GDM1 (cell line): ENCODE measurements around the gene NUMB.
"Not testable (repeated sequence)": the region's sequence is repeated elsewhere in the genome, so short reads cannot be mapped to it uniquely, and the experiment has no call there.

Experiments used
- DNase-seq: peaks from one replicate; lab custom pipeline; 2025; lab: John Stamatoyannopoulos, UW

The NUMB gene

GRCh38 chr14:73465823-73466532, 7.6 kb upstream of the NUMB start:
- DNase-seq: no peak

- DNase-seq: no peak
Observed at GRCh38 chr14:73463411-73463810, 5.1 kb upstream of the NUMB start.

GRCh38 chr14:73462815-73463214, 4.5 kb upstream of the NUMB start:
- DNase-seq: no peak

- DNase-seq: no peak
Observed at GRCh38 chr14:73462048-73462715, 3.8 kb upstream of the NUMB start.

GRCh38 chr14:73461478-73462047, 3.2 kb upstream of the NUMB start:
- DNase-seq: no peak

GRCh38 chr14:73460691-73461127, 2.4 kb upstream of the NUMB start:
- no peak for DNase-seq

GRCh38 chr14:73459959-73460358, 1.6 kb upstream of the NUMB start:
- no peak for DNase-seq

- no peak for DNase-seq
Observed at GRCh38 chr14:73457924-73458182, 493 bp downstream of the NUMB start.

- no peak for DNase-seq
Observed at GRCh38 chr14:73457041-73457923, 1.1 kb downstream of the NUMB start.

GRCh38 chr14:73455294-73455693, 3.1 kb downstream of the NUMB start:
- no peak for DNase-seq

GRCh38 chr14:73452341-73453186, 5.8 kb downstream of the NUMB start:
- DNase-seq: no peak

- DNase-seq: no peak
Observed at GRCh38 chr14:73443758-73444157, 14.6 kb downstream of the NUMB start.

- no peak for DNase-seq
Observed at GRCh38 chr14:73441286-73441685, 17.1 kb downstream of the NUMB start.

GRCh38 chr14:73438993-73439392, 19.4 kb downstream of the NUMB start:
- no peak for DNase-seq

GRCh38 chr14:73437206-73437605, 21.1 kb downstream of the NUMB start:
- no peak for DNase-seq

- DNase-seq: no peak
Observed at GRCh38 chr14:73432124-73432523, 26.2 kb downstream of the NUMB start.

- DNase-seq: no peak
Observed at GRCh38 chr14:73428353-73428824, 30.0 kb downstream of the NUMB start.

GRCh38 chr14:73427516-73428264, 30.7 kb downstream of the NUMB start:
- DNase-seq: no peak

GRCh38 chr14:73426877-73427276, 31.5 kb downstream of the NUMB start:
- no peak for DNase-seq

- DNase-seq: peak; percentile 20
Observed at GRCh38 chr14:73424453-73424852, 33.9 kb downstream of the NUMB start.

GRCh38 chr14:73423092-73423491, 35.3 kb downstream of the NUMB start:
- DNase-seq: not testable (repeated sequence)
